ENCODE data around the gene AAK1. TPM values are rescaled to one million over a fixed set of nuclear protein-coding genes. Genes with fewer than 3 reads are reported as not detected.

AAK1 gene
- total and polyA plus RNA-seq, 3 experiments from 2014 or later, result 71.7 to 114 (median 74.0) TPM

DNA sequence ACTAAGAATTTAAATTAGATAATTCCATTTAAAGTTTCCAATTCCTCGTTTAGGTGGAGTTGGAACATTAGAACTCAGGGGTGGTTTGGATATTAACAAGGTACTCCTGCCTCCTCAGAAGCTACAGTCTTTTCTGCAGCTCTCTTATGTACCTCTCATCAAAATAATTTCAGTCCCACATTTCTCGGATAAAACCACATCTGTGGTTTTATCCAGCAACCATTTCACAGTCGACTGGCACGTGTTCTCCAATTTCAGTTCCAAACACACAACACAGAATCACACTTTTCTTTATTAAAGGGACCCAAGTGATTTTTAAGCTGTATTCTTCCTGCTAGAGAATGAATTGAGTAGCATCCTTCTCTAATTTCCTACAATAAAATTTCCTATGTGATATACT lies 183.6 kb downstream of the AAK1 start:
- no peaks in the 10 kb centered on the region for H3K9me3 Mint-ChIP-seq
- no peaks in the 10 kb centered on the region for H3K4me1 ChIP-seq (ENCODE audit: insufficient read depth, low read length)
- no peak for DNase-seq
- no peak overlapping the region for H3K4me3 ChIP-seq (ENCODE audit: low read length)
- peaks cover 0 to 35% (median 10%) of the 10 kb centered on the region in 3 donors for H3K36me3 Mint-ChIP-seq
- H3K4me1 Mint-ChIP-seq, result peaks cover 0 to 9% (median 9%) of the 10 kb centered on the region in 3 donors
- no peaks in the 10 kb centered on the region for H3K36me3 ChIP-seq (ENCODE audit: insufficient read depth, low read length)
- POLR2A ChIA-PET, result no interaction called here
- peak overlapping the region in 6 of 8 donors; percentile 41 to 89 (median 64) for H3K27ac Mint-ChIP-seq
- no peaks in the 10 kb centered on the region for H3K27me3 ChIP-seq (ENCODE audit: insufficient read depth, low read length, poor library complexity, severe bottlenecking)
- no peaks in the 10 kb centered on the region for H3K27me3 Mint-ChIP-seq
- no peaks in the 10 kb centered on the region for H3K9me3 ChIP-seq (ENCODE audit: low read length)
- H3K27ac ChIP-seq (ENCODE audit: low read depth, low read length), result no peak overlapping the region
- H3K4me3 Mint-ChIP-seq, result no peak overlapping the region
- CTCF ChIA-PET, result no interaction called here

GRCh38 chr2:69456950-69457445 lies 186.5 kb downstream of the AAK1 start:
- Mint-ChIP-seq H3K9me3 (no peaks in the 10 kb centered on the region), H3K36me3 (peaks cover 0 to 16% (median 5%) of the 10 kb centered on the region in 3 donors), H3K27me3 (no peaks in the 10 kb centered on the region), H3K27ac (peak overlapping the region in 7 of 8 donors; percentile 13 to 84 (median 65)), H3K4me3 (no peak overlapping the region), H3K4me1 (peaks cover 9 to 12% (median 9%) of the 10 kb centered on the region in 3 donors)
- no peaks in the 10 kb centered on the region for H3K27me3 ChIP-seq (ENCODE audit: insufficient read depth, low read length, poor library complexity, severe bottlenecking)
- POLR2A ChIA-PET, result no interaction called here
- no peaks in the 10 kb centered on the region for H3K4me1 ChIP-seq (ENCODE audit: insufficient read depth, low read length)
- H3K4me3 ChIP-seq (ENCODE audit: low read length), result no peak overlapping the region
- H3K9me3 ChIP-seq (ENCODE audit: low read length), result no peaks in the 10 kb centered on the region
- no peak overlapping the region for H3K27ac ChIP-seq (ENCODE audit: low read depth, low read length)
- no peak for DNase-seq
- CTCF ChIA-PET, result interaction anchor here (1.0 kb wide), 1 partner anchor 20 kb away, joined by 3 read pairs; the partner anchor contains the start of gene NFU1
- H3K36me3 ChIP-seq (ENCODE audit: insufficient read depth, low read length), result no peaks in the 10 kb centered on the region

DNA sequence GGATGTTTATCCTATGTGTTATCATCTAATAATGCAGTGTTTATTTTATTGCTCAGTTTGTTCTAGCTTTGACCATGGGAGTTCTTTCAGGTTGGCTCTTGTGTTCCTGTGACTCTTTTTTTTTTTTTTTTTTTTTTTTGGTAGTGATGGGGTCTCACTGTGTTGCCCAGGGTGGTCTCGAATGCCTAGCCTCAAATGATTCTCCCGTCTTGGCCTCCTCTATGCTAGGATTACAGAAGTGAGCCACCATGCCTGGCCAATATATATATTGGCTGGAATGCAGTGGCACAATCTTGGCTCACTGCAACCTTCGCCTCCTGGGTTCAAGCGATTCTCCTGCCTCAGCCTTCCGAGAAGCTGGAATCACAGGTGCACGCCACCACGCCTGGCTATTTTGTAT lies 187.4 kb downstream of the AAK1 start:
- no peak for DNase-seq
- Histone ChIP-seq H3K9me3 (ENCODE audit: low read length) (no peaks in the 10 kb centered on the region), H3K27ac (ENCODE audit: low read depth, low read length) (no peak overlapping the region), H3K4me3 (ENCODE audit: low read length) (no peak overlapping the region), H3K36me3 (ENCODE audit: insufficient read depth, low read length) (no peaks in the 10 kb centered on the region), H3K4me1 (ENCODE audit: insufficient read depth, low read length) (no peaks in the 10 kb centered on the region), H3K27me3 (ENCODE audit: insufficient read depth, low read length, poor library complexity, severe bottlenecking) (no peaks in the 10 kb centered on the region)
- no peaks in the 10 kb centered on the region for H3K9me3 Mint-ChIP-seq
- H3K27ac Mint-ChIP-seq, result peak overlapping the region in 3 of 8 donors; percentile 55 to 87 (median 60)
- peaks cover 0 to 10% (median 4%) of the 10 kb centered on the region in 3 donors for H3K36me3 Mint-ChIP-seq
- CTCF ChIA-PET, result no interaction called here
- POLR2A ChIA-PET, result interaction anchor here (0.6 kb wide), 1 partner anchor 498 kb away, joined by 4 read pairs; no protein-coding TSS in a partner anchor
- H3K4me1 Mint-ChIP-seq, result peaks cover 7 to 10% (median 9%) of the 10 kb centered on the region in 3 donors
- H3K27me3 Mint-ChIP-seq, result no peaks in the 10 kb centered on the region
- no peak overlapping the region for H3K4me3 Mint-ChIP-seq

DNA sequence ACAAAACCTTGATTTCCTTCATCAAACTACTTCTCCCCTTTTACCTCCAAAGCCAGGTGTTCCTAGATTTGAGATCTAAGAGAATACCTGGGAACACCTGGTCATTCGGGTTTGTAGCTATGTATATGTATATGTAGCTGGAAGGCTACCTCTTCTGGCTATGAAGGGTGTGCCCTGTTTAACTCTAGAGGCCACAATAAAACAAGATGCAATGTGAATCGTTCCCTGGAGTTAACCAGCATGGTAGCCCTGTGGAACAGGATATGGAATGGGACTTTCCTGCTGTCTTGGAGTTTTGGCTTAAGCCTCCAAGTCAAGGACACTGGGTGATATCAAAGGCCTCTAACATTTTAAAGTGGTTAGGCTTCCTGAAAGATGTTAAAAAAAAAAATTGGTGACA lies 188.6 kb downstream of the AAK1 start:
- peak overlapping the region in 1 of 8 donors; percentile 29 for H3K27ac Mint-ChIP-seq
- POLR2A ChIA-PET, result no interaction called here
- CTCF ChIA-PET, result no interaction called here

GRCh38 chr2:69453475-69454129 lies 189.9 kb downstream of the AAK1 start:
- no peaks in the 10 kb centered on the region for H3K27me3 Mint-ChIP-seq
- Histone ChIP-seq H3K27me3 (ENCODE audit: insufficient read depth, low read length, poor library complexity, severe bottlenecking) (no peaks in the 10 kb centered on the region), H3K27ac (ENCODE audit: low read depth, low read length) (no peak overlapping the region), H3K4me1 (ENCODE audit: insufficient read depth, low read length) (no peaks in the 10 kb centered on the region), H3K4me3 (ENCODE audit: low read length) (no peak overlapping the region), H3K36me3 (ENCODE audit: insufficient read depth, low read length) (no peaks in the 10 kb centered on the region), H3K9me3 (ENCODE audit: low read length) (no peaks in the 10 kb centered on the region)
- CTCF ChIA-PET, result interaction anchor here (1.2 kb wide), 1 partner anchor 16 kb away, joined by 7 read pairs; the partner anchor contains the start of gene NFU1
- no peak for DNase-seq
- H3K4me3 Mint-ChIP-seq, result no peak overlapping the region
- H3K9me3 Mint-ChIP-seq, result no peaks in the 10 kb centered on the region
- POLR2A ChIA-PET, result no interaction called here
- H3K4me1 Mint-ChIP-seq, result peaks cover 7 to 9% (median 8%) of the 10 kb centered on the region in 3 donors
- peaks cover 0 to 6% (median 0%) of the 10 kb centered on the region in 3 donors for H3K36me3 Mint-ChIP-seq
- H3K27ac Mint-ChIP-seq, result peak overlapping the region in 6 of 8 donors; percentile 10 to 80 (median 34)

More for the DNA sequence above, 188.6 kb downstream of the AAK1 start:
- H3K9me3 ChIP-seq (ENCODE audit: low read length), result no peaks in the 10 kb centered on the region
- H3K27ac ChIP-seq (ENCODE audit: low read depth, low read length), result no peak overlapping the region
- no peak overlapping the region for H3K4me3 ChIP-seq (ENCODE audit: low read length)
- Mint-ChIP-seq H3K36me3 (peaks cover 0 to 4% (median 4%) of the 10 kb centered on the region in 3 donors), H3K4me1 (peaks cover 7 to 9% (median 9%) of the 10 kb centered on the region in 3 donors), H3K9me3 (no peaks in the 10 kb centered on the region), H3K27me3 (no peaks in the 10 kb centered on the region), H3K4me3 (no peak overlapping the region)
- H3K27me3 ChIP-seq (ENCODE audit: insufficient read depth, low read length, poor library complexity, severe bottlenecking), result no peaks in the 10 kb centered on the region
- H3K4me1 ChIP-seq (ENCODE audit: insufficient read depth, low read length), result no peaks in the 10 kb centered on the region
- H3K36me3 ChIP-seq (ENCODE audit: insufficient read depth, low read length), result no peaks in the 10 kb centered on the region
- DNase-seq, result no peak

DNA sequence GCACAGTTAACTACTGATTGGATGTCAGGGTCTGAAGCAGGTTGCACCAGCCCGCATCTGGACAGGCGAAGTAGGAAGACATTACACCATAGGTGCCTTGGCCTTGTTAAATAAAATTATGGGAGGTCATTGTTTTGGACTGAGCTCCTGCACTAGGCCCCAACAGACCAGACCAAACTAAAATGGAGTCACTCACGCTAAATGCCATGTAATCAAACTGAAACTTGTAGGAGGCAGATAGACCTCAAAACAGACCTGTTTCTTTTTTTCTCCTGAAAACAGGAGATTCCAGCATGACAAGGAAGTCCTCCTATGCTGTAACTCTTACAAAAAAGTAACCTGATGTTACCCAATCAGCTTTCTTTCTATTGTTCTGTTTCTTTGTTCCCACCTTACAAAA lies 190.9 kb downstream of the AAK1 start:
- Histone ChIP-seq H3K9me3 (ENCODE audit: low read length) (no peaks in the 10 kb centered on the region), H3K36me3 (ENCODE audit: insufficient read depth, low read length) (no peaks in the 10 kb centered on the region), H3K4me1 (ENCODE audit: insufficient read depth, low read length) (no peaks in the 10 kb centered on the region), H3K27me3 (ENCODE audit: insufficient read depth, low read length, poor library complexity, severe bottlenecking) (no peaks in the 10 kb centered on the region), H3K27ac (ENCODE audit: low read depth, low read length) (no peak overlapping the region), H3K4me3 (ENCODE audit: low read length) (no peak overlapping the region)
- Mint-ChIP-seq H3K4me3 (no peak overlapping the region), H3K36me3 (peaks cover 0 to 11% (median 0%) of the 10 kb centered on the region in 3 donors), H3K4me1 (peaks cover 7 to 9% (median 8%) of the 10 kb centered on the region in 3 donors), H3K27me3 (no peaks in the 10 kb centered on the region), H3K9me3 (no peaks in the 10 kb centered on the region), H3K27ac (peak overlapping the region in 2 of 8 donors; percentile 33 to 72)
- CTCF ChIA-PET, result no interaction called here
- DNase-seq, result no peak
- POLR2A ChIA-PET, result no interaction called here

- Mint-ChIP-seq H3K4me1 (peaks cover 2 to 9% (median 4%) of the 10 kb centered on the region in 3 donors), H3K9me3 (no peaks in the 10 kb centered on the region), H3K27me3 (no peaks in the 10 kb centered on the region), H3K4me3 (no peak overlapping the region), H3K36me3 (peaks cover 0 to 14% (median 0%) of the 10 kb centered on the region in 3 donors), H3K27ac (no peak overlapping the region)
- DNase-seq, result no peak
- H3K4me3 ChIP-seq (ENCODE audit: low read length), result no peak overlapping the region
- ChIA-PET CTCF (no interaction called here), POLR2A (no interaction called here)
- H3K9me3 ChIP-seq (ENCODE audit: low read length), result no peaks in the 10 kb centered on the region
- H3K27ac ChIP-seq (ENCODE audit: low read depth, low read length), result no peak overlapping the region
- no peaks in the 10 kb centered on the region for H3K27me3 ChIP-seq (ENCODE audit: insufficient read depth, low read length, poor library complexity, severe bottlenecking)
- H3K36me3 ChIP-seq (ENCODE audit: insufficient read depth, low read length), result no peaks in the 10 kb centered on the region
- H3K4me1 ChIP-seq (ENCODE audit: insufficient read depth, low read length), result no peaks in the 10 kb centered on the region
Observed at GRCh38 chr2:69450735-69451416, 192.7 kb downstream of the AAK1 start.

- H3K9me3 Mint-ChIP-seq, result no peaks in the 10 kb centered on the region
- H3K27me3 Mint-ChIP-seq, result no peaks in the 10 kb centered on the region
- POLR2A ChIA-PET, result no interaction called here
- peaks cover 0 to 14% (median 0%) of the 10 kb centered on the region in 3 donors for H3K36me3 Mint-ChIP-seq
- no peaks in the 10 kb centered on the region for H3K36me3 ChIP-seq (ENCODE audit: insufficient read depth, low read length)
- H3K9me3 ChIP-seq (ENCODE audit: low read length), result no peaks in the 10 kb centered on the region
- H3K4me3 Mint-ChIP-seq, result no peak overlapping the region
- peaks cover 0 to 9% (median 4%) of the 10 kb centered on the region in 3 donors for H3K4me1 Mint-ChIP-seq
- no peak for DNase-seq
- peak overlapping the region in 1 of 8 donors; percentile 29 for H3K27ac Mint-ChIP-seq
- H3K27me3 ChIP-seq (ENCODE audit: insufficient read depth, low read length, poor library complexity, severe bottlenecking), result no peaks in the 10 kb centered on the region
- CTCF ChIA-PET, result no interaction called here
- no peaks in the 10 kb centered on the region for H3K4me1 ChIP-seq (ENCODE audit: insufficient read depth, low read length)
- no peak overlapping the region for H3K4me3 ChIP-seq (ENCODE audit: low read length)
- H3K27ac ChIP-seq (ENCODE audit: low read depth, low read length), result no peak overlapping the region
Observed at GRCh38 chr2:69449906-69450305, 193.6 kb downstream of the AAK1 start.
